HG02884 (cell line): ENCODE results near the gene EDEM3.
"Not testable (repeated sequence)": the region's sequence is repeated elsewhere in the genome, so short reads cannot be mapped to it uniquely, and the experiment has no call there.

Experiments used
- ATAC-seq: cut with Tn5 transposase; IDR thresholded peaks from one replicate; pipeline ENCODE4 v1.9.1; 2021; ENCODE audit warnings: mild to moderate bottlenecking, moderate library complexity; ENCODE audit not compliant: unreplicated experiment

Gene EDEM3

GRCh38 chr1:184770181-184770979, 15.7 kb upstream of the EDEM3 start:
- no peak for ATAC-seq

- ATAC-seq, result no peak
Observed at GRCh38 chr1:184769241-184769640, 14.6 kb upstream of the EDEM3 start.

- ATAC-seq, result no peak
Observed at GRCh38 chr1:184768467-184768866, 13.8 kb upstream of the EDEM3 start.

GRCh38 chr1:184767591-184767990, 12.9 kb upstream of the EDEM3 start:
- no peak for ATAC-seq

- ATAC-seq, result no peak
Observed at GRCh38 chr1:184764483-184764882, 9.8 kb upstream of the EDEM3 start.

DNA sequence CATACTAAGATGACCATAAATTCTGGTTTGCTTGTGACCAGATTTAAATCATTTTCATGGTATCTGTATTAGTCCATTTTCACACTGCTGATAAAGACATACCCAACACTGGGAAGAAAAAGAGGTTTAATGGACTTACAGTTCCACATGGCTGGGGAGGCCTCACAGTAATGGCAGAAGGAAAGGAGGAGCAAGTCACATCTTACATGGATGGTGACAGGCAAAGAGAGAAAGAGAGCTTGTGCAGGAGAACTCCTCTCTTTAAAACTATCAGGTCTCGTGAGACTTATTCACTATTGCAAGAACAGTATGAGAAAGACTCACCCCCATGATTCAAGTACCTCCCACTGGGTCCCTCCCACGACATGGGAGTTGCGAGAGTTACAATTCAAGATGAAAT, 8.9 kb upstream of the EDEM3 start:
- ATAC-seq, result not testable (repeated sequence)

DNA sequence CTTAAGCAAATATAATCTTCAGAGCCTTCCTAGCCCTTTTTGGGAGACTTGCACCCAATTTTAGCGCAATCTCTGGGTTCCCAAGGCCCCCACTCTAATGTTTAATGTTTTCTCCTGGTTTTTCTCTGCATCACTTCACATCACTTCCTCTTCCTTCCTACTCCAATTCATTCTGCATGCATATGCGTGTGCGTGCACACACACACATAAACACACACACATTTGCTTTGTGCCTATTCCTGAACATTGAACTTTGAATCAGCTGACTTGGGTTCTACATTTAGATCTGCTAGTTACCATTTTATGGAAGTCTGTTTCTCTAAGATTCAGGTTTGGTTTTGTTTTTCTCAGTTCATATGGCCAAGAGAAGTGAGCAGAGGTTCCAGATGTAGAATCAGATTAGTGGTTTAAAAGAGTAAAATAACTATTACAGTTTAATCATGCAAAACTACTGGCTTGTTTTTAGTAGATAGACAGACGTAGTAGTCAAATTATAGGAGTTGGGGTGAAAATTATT, 7.4 kb upstream of the EDEM3 start:
- no peak for ATAC-seq

- ATAC-seq, result no peak
Observed at GRCh38 chr1:184759651-184760050, 5.0 kb upstream of the EDEM3 start.

DNA sequence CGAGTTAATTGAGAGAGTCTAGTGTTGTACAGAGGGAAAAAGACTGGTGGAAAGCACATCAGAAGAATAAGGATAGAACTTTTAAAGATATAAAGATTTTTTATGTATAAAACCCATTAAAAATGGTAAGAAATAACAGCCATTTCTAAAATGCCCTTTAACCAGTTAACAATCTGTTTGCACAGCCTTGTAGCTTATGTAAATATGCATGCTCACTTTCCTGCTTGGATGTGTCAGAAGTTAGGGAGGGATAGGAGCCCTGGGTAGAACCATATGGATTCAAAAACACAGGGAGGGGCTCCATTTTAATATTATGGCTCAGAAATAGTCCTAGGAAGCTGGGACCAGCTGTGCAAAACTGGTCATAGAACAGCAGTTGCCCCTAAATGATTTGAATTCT, 4.5 kb upstream of the EDEM3 start:
- no peak for ATAC-seq

DNA sequence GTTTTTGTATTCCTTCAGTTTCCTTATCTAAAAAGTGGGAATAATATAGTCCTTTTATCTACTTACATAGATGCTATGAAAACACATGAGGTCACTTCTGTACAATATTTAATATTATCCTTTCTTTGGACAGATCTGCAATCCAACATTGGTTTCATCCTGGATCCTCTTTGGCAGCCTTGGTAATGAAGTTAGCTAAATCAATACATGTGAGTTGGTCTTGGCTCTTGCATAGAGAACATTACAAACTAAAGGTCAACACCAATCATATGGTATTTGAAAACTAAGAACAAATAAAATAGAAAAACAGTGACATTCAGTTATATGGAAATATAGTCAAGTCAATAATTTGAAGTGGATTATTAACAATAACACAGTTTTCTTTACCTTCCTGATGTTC, 3.2 kb upstream of the EDEM3 start:
- no peak for ATAC-seq

GRCh38 chr1:184757406-184757805, 2.7 kb upstream of the EDEM3 start:
- no peak for ATAC-seq

DNA sequence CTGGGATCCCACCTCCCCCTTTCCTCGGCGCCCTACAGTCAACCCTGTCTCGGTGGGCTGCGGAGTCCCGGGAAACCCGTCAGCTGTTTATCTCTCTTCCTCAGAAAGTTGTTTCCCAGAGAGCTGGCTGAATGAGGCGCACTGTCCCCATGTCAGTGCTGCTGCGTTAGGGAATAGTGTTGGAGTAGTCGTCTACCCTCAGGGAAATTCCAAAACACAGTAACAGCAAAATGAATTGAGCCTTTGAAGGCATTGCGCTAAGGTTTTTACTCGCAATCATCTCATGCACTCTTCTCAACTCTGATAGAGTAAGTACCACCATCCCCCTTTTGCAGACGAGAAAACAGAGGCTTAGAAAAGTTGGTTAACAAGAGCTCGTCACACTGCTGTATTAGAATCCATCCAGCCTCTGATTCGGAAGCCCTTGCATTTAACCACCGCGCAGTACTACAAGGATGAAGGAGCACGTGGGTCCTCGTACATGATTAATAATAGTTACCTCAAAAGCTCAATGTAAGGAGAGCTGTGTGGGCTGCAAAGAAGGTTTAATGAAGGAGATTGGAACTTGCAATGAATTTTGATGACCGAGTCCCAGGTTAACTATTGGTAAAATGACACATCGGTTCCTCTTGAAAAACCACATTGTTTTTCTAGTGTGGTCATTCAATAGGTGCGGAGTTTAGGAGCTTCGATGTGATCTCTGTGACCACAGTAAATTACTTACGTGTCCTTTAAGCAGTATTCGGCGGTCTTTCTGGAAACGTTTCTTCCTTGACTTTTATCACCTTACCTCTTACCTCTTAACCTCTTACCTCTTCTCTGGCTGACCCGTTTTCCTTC, 788 bp upstream of the EDEM3 start:
- peak; percentile 5 for ATAC-seq

- peak; percentile 2 for ATAC-seq
Observed at GRCh38 chr1:184753608-184754475, 816 bp downstream of the EDEM3 start.

- no peak for ATAC-seq
Observed at GRCh38 chr1:184753117-184753516, 1.5 kb downstream of the EDEM3 start.

- ATAC-seq, result no peak
Observed at GRCh38 chr1:184752656-184753055, 2.0 kb downstream of the EDEM3 start.

DNA sequence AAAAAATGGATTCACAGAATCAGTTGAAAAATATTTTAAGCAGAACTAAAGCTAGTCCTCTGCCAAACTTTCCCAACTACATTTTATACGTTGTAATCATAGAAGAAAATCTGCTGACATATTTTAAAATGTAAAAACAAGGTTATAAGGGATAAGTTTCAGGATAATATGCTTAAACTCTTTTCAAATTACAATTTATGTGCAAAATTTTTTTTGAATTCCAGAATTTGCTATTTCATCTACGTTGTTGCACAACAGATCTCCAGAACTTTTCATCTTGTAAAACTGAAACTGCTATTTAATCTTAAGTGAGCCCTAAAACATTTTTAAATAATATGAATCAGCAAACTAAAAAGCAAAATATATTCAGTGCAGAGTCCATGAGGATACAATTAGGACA, 5.9 kb downstream of the EDEM3 start:
- no peak for ATAC-seq

GRCh38 chr1:184747089-184747955, 7.3 kb downstream of the EDEM3 start:
- peak; percentile 58 for ATAC-seq

GRCh38 chr1:184745929-184746638, 8.6 kb downstream of the EDEM3 start:
- ATAC-seq, result peak; percentile 34

- ATAC-seq, result no peak
Observed at GRCh38 chr1:184745110-184745509, 9.5 kb downstream of the EDEM3 start.
